ENCODE results near the gene KRT24.
"Not testable (repeated sequence)": the region's sequence is repeated elsewhere in the genome, so short reads cannot be mapped to it uniquely, and the experiment has no call there.

GRCh38 chr17:40748666-40749065, 45.1 kb upstream of the KRT24 start:
- not testable (repeated sequence) for TF ChIP-seq CTCF (IDR thresholded peaks at IDR 0.05; ENCODE audit: insufficient read depth, low read depth, low read length); EZH2 (IDR thresholded peaks at IDR 0.05; ENCODE audit: insufficient read depth, low read length)

All from astrocyte (in vitro differentiated cells and primary cell).